Right atrium auricular region (tissue), 2 donors: ENCODE measurements around the gene ACAD11. TPM values are rescaled to one million over a fixed set of nuclear protein-coding genes. Genes with fewer than 3 reads are reported as not detected.

Experiments
- DNase-seq: peaks from one replicate; pipeline ENCODE4 v3.0.0-alpha.2; 2019; ENCODE audit warnings: low spot score
- H3K27ac ChIP-seq, 2 donors: fragments of 200-600 bp; sonication (generic); 1 replicate in 1 of 2; 2 replicates in 1 of 2; pipeline ENCODE4 v1.5.1; 2016 to 2019
- H3K27me3 ChIP-seq, 2 donors: fragments of 200-600 bp; sonication (generic); one replicate each; pipeline versions ENCODE4 v1.5.1 to v1.6.0; 2017 to 2019
- H3K36me3 ChIP-seq: fragments of 200-600 bp; sonication (generic); one replicate; pipeline ENCODE4 v1.5.1; 2016
- H3K4me1 ChIP-seq, 2 donors: fragments of 200-600 bp; sonication (generic); one replicate each; pipeline versions ENCODE4 v1.5.1 to v1.6.0; 2017 to 2019
- H3K4me3 ChIP-seq, 2 donors: fragments of 200-600 bp; sonication (generic); 1 replicate in 1 of 2; 2 replicates in 1 of 2; pipeline ENCODE4 v1.5.1; 2017 to 2019; ENCODE audit warnings: mild to moderate bottlenecking in 1 of 2, moderate library complexity in 1 of 2
- H3K9me3 ChIP-seq, 2 donors: fragments of 200-600 bp; sonication (generic); one replicate each; pipeline ENCODE4 v1.5.1; 2019
- CTCF ChIP-seq, 2 donors: fragments of 200-600 bp; sonication (generic); IDR thresholded peaks; one replicate each; pipeline ENCODE4 v1.5.1; 2019; ENCODE audit warnings: antibody characterized with exemption in 2 of 2
- total RNA-seq, 2 donors: library from RNA; depleted of rRNA; stranded (reverse); fragments of >200 nt; gene quantifications; one replicate each; pipeline ENCODE4 v1.1.0, GENCODE V29; 2016

ACAD11 gene
- total RNA-seq, 2 donors from 2014 or later: 18.0 to 26.0 TPM

DNA sequence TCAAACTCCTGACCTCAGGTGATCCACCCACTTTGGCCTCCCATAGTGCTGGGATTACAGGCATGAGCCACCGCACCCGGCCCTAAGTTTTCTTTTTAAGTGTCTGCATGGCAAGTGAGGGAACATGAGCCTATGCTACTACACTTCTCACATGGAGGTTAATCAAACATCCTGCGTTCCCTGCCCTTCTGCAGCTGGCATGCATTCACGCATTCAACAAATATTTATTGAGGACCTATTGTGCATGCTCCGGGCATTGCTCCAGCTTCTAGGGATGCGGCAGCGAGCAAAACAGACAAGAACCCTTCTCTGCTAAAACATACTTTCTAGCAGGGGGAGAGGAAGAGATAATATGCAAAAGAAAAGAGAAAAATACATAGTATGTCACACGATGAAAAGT is 105.2 kb downstream of the ACAD11 start:
- DNase-seq: no peak
- Histone ChIP-seq H3K4me3 (no peak overlapping the region), H3K27ac (no peak overlapping the region), H3K36me3 (peaks cover 4% of the 10 kb centered on the region), H3K9me3 (no peaks in the 10 kb centered on the region), H3K4me1 (peaks cover 0 to 33% of the 10 kb centered on the region in 2 donors), H3K27me3 (no peaks in the 10 kb centered on the region)
- no peak for TF ChIP-seq CTCF (IDR thresholded peaks at IDR 0.05)

- Histone ChIP-seq H3K36me3 (peaks cover 4% of the 10 kb centered on the region), H3K27ac (no peak overlapping the region), H3K4me3 (no peak overlapping the region), H3K9me3 (no peaks in the 10 kb centered on the region), H3K27me3 (no peaks in the 10 kb centered on the region), H3K4me1 (peaks cover 0 to 33% of the 10 kb centered on the region in 2 donors)
- no peak for TF ChIP-seq CTCF (IDR thresholded peaks at IDR 0.05)
- DNase-seq: no peak
These were observed 105.8 kb downstream of the ACAD11 start for GRCh38 chr3:132553826-132554225.

DNA sequence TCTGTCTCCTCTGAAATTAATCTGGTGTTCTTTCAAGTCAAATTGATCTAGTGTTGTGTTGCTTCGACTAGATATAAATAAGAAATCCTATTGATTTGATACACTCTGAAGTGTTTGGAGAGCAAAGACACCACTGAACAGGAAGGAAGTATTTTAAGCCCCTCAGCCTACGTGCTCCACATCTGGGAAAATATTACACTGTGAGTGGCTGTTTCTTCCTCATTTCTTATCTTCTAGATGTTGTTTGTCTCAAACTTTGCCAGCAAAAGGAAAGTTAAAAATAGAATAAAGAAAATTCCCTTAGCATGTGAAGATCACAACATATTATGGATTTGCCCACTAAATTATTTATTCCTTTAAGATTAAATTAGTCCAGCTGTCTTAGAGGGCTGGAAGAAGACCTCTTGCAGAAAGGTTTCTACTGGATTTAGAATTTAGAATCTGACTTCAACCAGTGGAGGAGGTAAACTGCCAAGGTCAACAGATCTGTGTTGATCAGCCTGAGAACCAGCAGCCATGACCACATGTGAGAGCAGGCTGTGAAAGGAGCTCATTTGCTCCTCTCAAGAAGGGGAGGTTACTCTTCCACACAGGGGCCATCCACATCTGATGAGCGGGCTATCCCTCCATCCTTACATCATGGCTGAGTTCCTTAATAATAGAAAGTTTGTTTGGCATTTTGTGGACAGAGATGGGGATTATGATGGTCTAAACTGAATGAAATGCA is 108.9 kb downstream of the ACAD11 start:
- no peak for DNase-seq

GRCh38 chr3:132549890-132550578 is 109.6 kb downstream of the ACAD11 start:
- Histone ChIP-seq H3K4me1 (peaks cover 0 to 20% of the 10 kb centered on the region in 2 donors), H3K4me3 (no peak overlapping the region), H3K27me3 (no peaks in the 10 kb centered on the region), H3K36me3 (no peaks in the 10 kb centered on the region), H3K9me3 (no peaks in the 10 kb centered on the region), H3K27ac (peak overlapping the region in 1 of 2 donors; percentile 59)
- TF ChIP-seq CTCF (IDR thresholded peaks at IDR 0.05): no peak
- DNase-seq: no peak

More for the DNA sequence above, 108.9 kb downstream of the ACAD11 start:
- H3K4me3 ChIP-seq: no peak overlapping the region
- H3K27me3 ChIP-seq: no peaks in the 10 kb centered on the region
- H3K36me3 ChIP-seq: no peaks in the 10 kb centered on the region
- TF ChIP-seq CTCF (IDR thresholded peaks at IDR 0.05): no peak
- peaks cover 0 to 20% of the 10 kb centered on the region in 2 donors for H3K4me1 ChIP-seq
- H3K9me3 ChIP-seq: no peaks in the 10 kb centered on the region
- H3K27ac ChIP-seq: peak overlapping the region; percentile 17 to 59

GRCh38 chr3:132549169-132549568 is 110.4 kb downstream of the ACAD11 start:
- TF ChIP-seq CTCF (IDR thresholded peaks at IDR 0.05): no peak
- peaks cover 0 to 17% of the 10 kb centered on the region in 2 donors for H3K4me1 ChIP-seq
- no peak for DNase-seq
- no peak overlapping the region for H3K4me3 ChIP-seq
- H3K36me3 ChIP-seq: no peaks in the 10 kb centered on the region
- no peaks in the 10 kb centered on the region for H3K9me3 ChIP-seq
- H3K27ac ChIP-seq: no peak overlapping the region
- H3K27me3 ChIP-seq: no peaks in the 10 kb centered on the region
